Measurements from ENCODE around the gene METTL2B.

METTL2B gene

GRCh38 chr7:128476402-128477335, at the start of gene METTL2B:
TSS of gene METTL2B (plus strand) at chr7:128476748. CDS start at chr7:128476766, 18 bp downstream.
- DNase-seq (ENCODE audit: low read depth in 3 of 3) = peak; percentile 85 to 95 (median 87)

- no peak for DNase-seq (ENCODE audit: low read depth in 3 of 3)
These were observed 49.2 kb upstream of the METTL2B start for GRCh38 chr7:128427289-128427891.

GRCh38 chr7:128430207-128430606, 46.3 kb upstream of the METTL2B start:
- no peak for DNase-seq (ENCODE audit: low read depth in 3 of 3)

GRCh38 chr7:128431221-128431620, 45.3 kb upstream of the METTL2B start:
- no peak for DNase-seq (ENCODE audit: low read depth in 3 of 3)

- DNase-seq (ENCODE audit: low read depth in 3 of 3) = no peak
These were observed 44.8 kb upstream of the METTL2B start for GRCh38 chr7:128431754-128432153.

- DNase-seq (ENCODE audit: low read depth in 3 of 3) = no peak
These were observed 41.9 kb upstream of the METTL2B start for GRCh38 chr7:128434413-128435326.

- no peak for DNase-seq (ENCODE audit: low read depth in 3 of 3)
These were observed 41.2 kb upstream of the METTL2B start for GRCh38 chr7:128435327-128435686.

GRCh38 chr7:128437426-128438332, 38.9 kb upstream of the METTL2B start:
- DNase-seq (ENCODE audit: low read depth in 3 of 3) = no peak

- DNase-seq (ENCODE audit: low read depth in 3 of 3) = no peak
These were observed 34.2 kb upstream of the METTL2B start for GRCh38 chr7:128442356-128442755.

GRCh38 chr7:128443831-128444600, 32.5 kb upstream of the METTL2B start:
- DNase-seq (ENCODE audit: low read depth in 3 of 3) = no peak

- no peak for DNase-seq (ENCODE audit: low read depth in 3 of 3)
These were observed 30.2 kb upstream of the METTL2B start for GRCh38 chr7:128446306-128446705.

GRCh38 chr7:128447941-128448564, 28.5 kb upstream of the METTL2B start:
- DNase-seq (ENCODE audit: low read depth in 3 of 3) = no peak

GRCh38 chr7:128448751-128449302, 27.7 kb upstream of the METTL2B start:
- no peak for DNase-seq (ENCODE audit: low read depth in 3 of 3)

- no peak for DNase-seq (ENCODE audit: low read depth in 3 of 3)
These were observed 26.1 kb upstream of the METTL2B start for GRCh38 chr7:128450409-128450808.

- DNase-seq (ENCODE audit: low read depth in 3 of 3) = no peak
These were observed 25.6 kb upstream of the METTL2B start for GRCh38 chr7:128450913-128451312.

GRCh38 chr7:128452552-128452951, 24.0 kb upstream of the METTL2B start:
- no peak for DNase-seq (ENCODE audit: low read depth in 3 of 3)

- no peak for DNase-seq (ENCODE audit: low read depth in 3 of 3)
These were observed 22.4 kb upstream of the METTL2B start for GRCh38 chr7:128453836-128454804.
